SJCRH30 (cell line): ENCODE data around the gene NDUFAB1. TPM values are rescaled to one million over a fixed set of nuclear protein-coding genes. Genes with fewer than 3 reads are reported as not detected.
A peak's percentile ranks its signal among the peaks of the same experiment; 100 is the strongest.
"Not testable (repeated sequence)": the region's sequence is repeated elsewhere in the genome, so short reads cannot be mapped to it uniquely, and the experiment has no call there.

Experiments
- DNase-seq, 2 experiments: peaks; one replicate each; pipeline ENCODE4 v3.0.0-alpha.2; 2015 to 2020
- H3K27ac ChIP-seq: fragments of 250-450 bp; sonication (Bioruptor Pico); 2 replicates; pipeline ENCODE4 v1.5.1; 2020; ENCODE audit warnings: mild to moderate bottlenecking, moderate library complexity
- H3K27me3 ChIP-seq: fragments of 250-450 bp; sonication (Bioruptor Pico); 2 replicates; pipeline ENCODE4 v1.5.1; 2020; ENCODE audit warnings: mild to moderate bottlenecking, moderate library complexity
- H3K36me3 ChIP-seq: fragments of 250-450 bp; sonication (Bioruptor Pico); 2 replicates; pipeline ENCODE4 v1.5.1; 2020; ENCODE audit warnings: mild to moderate bottlenecking, moderate library complexity
- H3K4me1 ChIP-seq: fragments of 250-450 bp; sonication (Bioruptor Pico); 2 replicates; pipeline ENCODE4 v1.5.1; 2020; ENCODE audit warnings: mild to moderate bottlenecking, moderate library complexity
- H3K4me3 ChIP-seq: fragments of 250-450 bp; sonication (Bioruptor Pico); 2 replicates; pipeline ENCODE4 v1.5.1; 2020; ENCODE audit warnings: mild to moderate bottlenecking, moderate library complexity
- H3K9me3 ChIP-seq: fragments of 250-450 bp; sonication (Bioruptor Pico); replicated peaks from 2 replicates; pipeline ENCODE4 v1.5.1; 2020; ENCODE audit warnings: mild to moderate bottlenecking, moderate library complexity
- total RNA-seq: library from RNA; depleted of rRNA; stranded (reverse); fragments of >200 nt; shearing (Covaris generic); gene quantifications from 2 replicates; pipeline ENCODE4 v1.2.3, GENCODE V29; 2014

The NDUFAB1 gene
- total RNA-seq, 1 experiment from 2014 or later = 158 TPM

GRCh38 chr16:23597003-23597756, 1.1 kb upstream of the NDUFAB1 start:
- DNase-seq = peak in 1 of 2 experiments; percentile 16
- Histone ChIP-seq H3K9me3 (no peaks in the 10 kb centered on the region), H3K4me3 (no peak overlapping the region), H3K4me1 (no peaks in the 10 kb centered on the region; the same call in 1 of the 2 replicates), H3K27me3 (no peaks in the 10 kb centered on the region), H3K27ac (no peak overlapping the region), H3K36me3 (peaks cover 17% of the 10 kb centered on the region)

GRCh38 chr16:23595246-23595950, 718 bp downstream of the NDUFAB1 start:
- Histone ChIP-seq H3K4me3 (peak overlapping the region; percentile 89), H3K27me3 (no peaks in the 10 kb centered on the region), H3K9me3 (no peaks in the 10 kb centered on the region), H3K27ac (peak overlapping the region; percentile 61), H3K36me3 (peaks cover 32% of the 10 kb centered on the region), H3K4me1 (no peaks in the 10 kb centered on the region; the same call in 1 of the 2 replicates)
- DNase-seq = peak in 1 of 2 experiments; percentile 8

DNA sequence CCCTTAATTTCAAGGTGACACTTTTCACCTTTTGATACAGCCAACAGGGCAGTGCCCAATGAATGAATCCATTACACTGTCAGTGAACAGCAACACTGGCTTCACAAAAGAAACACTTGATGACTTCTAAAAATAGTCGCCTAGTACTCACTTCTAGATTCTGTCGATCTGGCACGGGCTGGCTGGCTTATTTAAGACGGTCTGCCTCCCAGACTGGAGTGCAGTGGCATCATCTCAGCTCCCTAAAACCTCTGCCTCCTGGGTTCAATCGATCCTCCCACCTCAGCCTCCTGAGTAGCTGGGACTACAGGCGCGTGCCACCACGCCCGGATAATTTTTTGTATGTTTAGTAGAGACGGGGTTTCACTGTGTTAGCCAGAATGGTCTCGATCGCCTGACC, 1.9 kb downstream of the NDUFAB1 start:
- Histone ChIP-seq H3K27ac (no peak overlapping the region), H3K4me3 (no peak overlapping the region), H3K27me3 (no peaks in the 10 kb centered on the region), H3K36me3 (peaks cover 36% of the 10 kb centered on the region), H3K4me1 (no peaks in the 10 kb centered on the region; the same call in 1 of the 2 replicates), H3K9me3 (no peaks in the 10 kb centered on the region)
- DNase-seq = no peak

GRCh38 chr16:23590181-23590580, 5.9 kb downstream of the NDUFAB1 start:
- Histone ChIP-seq H3K9me3 (no peaks in the 10 kb centered on the region), H3K27ac (no peak overlapping the region), H3K4me1 (no peaks in the 10 kb centered on the region; the same call in 1 of the 2 replicates), H3K4me3 (no peak overlapping the region), H3K27me3 (no peaks in the 10 kb centered on the region), H3K36me3 (peaks cover 54% of the 10 kb centered on the region)
- no peak for DNase-seq

DNA sequence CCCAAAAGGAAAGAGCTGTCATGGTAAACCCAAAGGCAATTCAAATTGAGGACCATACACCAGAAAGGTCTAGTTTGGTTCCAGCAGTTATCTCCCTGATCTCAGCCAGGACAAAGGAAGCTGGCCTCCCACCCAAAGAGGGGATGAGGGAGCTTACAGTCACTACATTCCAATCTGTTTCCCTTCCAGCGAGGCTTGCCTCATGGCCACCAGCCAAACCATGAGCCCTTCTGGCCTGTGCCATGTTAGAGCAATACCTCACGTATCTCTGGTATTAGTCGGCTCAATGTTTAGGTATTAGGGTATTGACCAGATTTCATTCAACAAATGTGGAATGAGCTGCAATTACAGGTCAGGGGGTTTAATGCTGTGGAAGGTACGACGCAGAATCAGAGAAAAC, 8.4 kb downstream of the NDUFAB1 start:
- Histone ChIP-seq H3K27ac (no peak overlapping the region), H3K27me3 (no peaks in the 10 kb centered on the region), H3K4me3 (no peak overlapping the region), H3K4me1 (no peaks in the 10 kb centered on the region), H3K9me3 (no peaks in the 10 kb centered on the region), H3K36me3 (peaks cover 51% of the 10 kb centered on the region)
- DNase-seq = no peak

- no peak for DNase-seq
- Histone ChIP-seq H3K4me1 (no peaks in the 10 kb centered on the region), H3K9me3 (no peaks in the 10 kb centered on the region), H3K4me3 (no peak overlapping the region), H3K27ac (no peak overlapping the region), H3K27me3 (no peaks in the 10 kb centered on the region), H3K36me3 (peaks cover 43% of the 10 kb centered on the region)
Measured at GRCh38 chr16:23584186-23585076, 11.7 kb downstream of the NDUFAB1 start.

DNA sequence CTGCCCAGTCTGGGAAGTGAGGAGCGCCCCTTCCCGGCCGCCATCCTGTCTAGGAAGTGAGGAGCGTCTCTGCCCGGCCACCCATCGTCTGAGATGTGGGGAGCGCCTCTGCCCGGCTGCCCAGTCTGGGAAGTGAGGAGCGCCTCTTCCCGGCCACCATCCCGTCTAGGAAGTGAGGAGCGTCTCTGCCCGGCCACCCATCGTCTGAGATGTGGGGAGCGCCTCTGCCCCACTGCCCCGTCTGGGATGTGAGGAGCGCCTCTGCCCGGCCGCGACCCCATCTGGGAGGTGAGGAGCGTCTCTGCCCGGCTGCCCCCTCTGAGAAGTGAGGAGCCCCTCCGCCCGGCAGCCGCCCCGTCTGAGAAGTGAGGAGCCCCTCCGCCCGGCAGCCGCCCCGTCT, 12.8 kb downstream of the NDUFAB1 start:
- H3K36me3 ChIP-seq = peaks cover 42% of the 10 kb centered on the region
- not testable (repeated sequence) for H3K9me3 ChIP-seq, H3K4me1 ChIP-seq, H3K27ac ChIP-seq, DNase-seq, H3K27me3 ChIP-seq, H3K4me3 ChIP-seq

GRCh38 chr16:23581764-23582163, 14.4 kb downstream of the NDUFAB1 start:
- no peak for DNase-seq
- peaks cover 35% of the 10 kb centered on the region for H3K36me3 ChIP-seq

GRCh38 chr16:23580391-23580790, 15.7 kb downstream of the NDUFAB1 start:
- DNase-seq = no peak

More at GRCh38 chr16:23581764-23582163, 14.4 kb downstream of the NDUFAB1 start:
- Histone ChIP-seq H3K4me1 (no peaks in the 10 kb centered on the region), H3K4me3 (no peak overlapping the region), H3K27ac (no peak overlapping the region), H3K27me3 (no peaks in the 10 kb centered on the region), H3K9me3 (no peaks in the 10 kb centered on the region)

DNA sequence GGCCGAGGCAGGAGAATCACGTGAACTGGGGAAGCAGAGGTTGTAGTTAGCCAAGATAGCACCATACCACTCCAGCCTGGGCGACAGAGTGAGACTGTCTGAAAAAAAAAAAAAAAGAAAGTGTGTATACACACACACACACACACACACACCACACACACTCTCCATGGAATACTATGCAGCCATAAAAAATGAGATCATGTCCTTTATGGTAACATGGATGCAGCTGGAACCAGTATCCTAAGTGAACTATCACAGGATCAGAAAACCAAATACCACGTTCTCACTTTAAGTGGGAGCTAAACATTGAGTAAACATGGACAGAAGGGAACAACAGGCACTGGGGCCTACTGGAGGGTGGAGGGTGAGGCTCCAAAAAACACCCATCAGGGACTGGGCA, 16.7 kb downstream of the NDUFAB1 start:
- Histone ChIP-seq H3K27me3 (no peaks in the 10 kb centered on the region), H3K9me3 (no peaks in the 10 kb centered on the region), H3K27ac (no peak overlapping the region), H3K4me3 (no peak overlapping the region), H3K4me1 (no peaks in the 10 kb centered on the region), H3K36me3 (peaks cover 19% of the 10 kb centered on the region)
- no peak for DNase-seq

More at GRCh38 chr16:23580391-23580790, 15.7 kb downstream of the NDUFAB1 start:
- Histone ChIP-seq H3K9me3 (no peaks in the 10 kb centered on the region), H3K4me1 (no peaks in the 10 kb centered on the region), H3K36me3 (peaks cover 29% of the 10 kb centered on the region), H3K4me3 (no peak overlapping the region), H3K27me3 (no peaks in the 10 kb centered on the region), H3K27ac (no peak overlapping the region)

DNA sequence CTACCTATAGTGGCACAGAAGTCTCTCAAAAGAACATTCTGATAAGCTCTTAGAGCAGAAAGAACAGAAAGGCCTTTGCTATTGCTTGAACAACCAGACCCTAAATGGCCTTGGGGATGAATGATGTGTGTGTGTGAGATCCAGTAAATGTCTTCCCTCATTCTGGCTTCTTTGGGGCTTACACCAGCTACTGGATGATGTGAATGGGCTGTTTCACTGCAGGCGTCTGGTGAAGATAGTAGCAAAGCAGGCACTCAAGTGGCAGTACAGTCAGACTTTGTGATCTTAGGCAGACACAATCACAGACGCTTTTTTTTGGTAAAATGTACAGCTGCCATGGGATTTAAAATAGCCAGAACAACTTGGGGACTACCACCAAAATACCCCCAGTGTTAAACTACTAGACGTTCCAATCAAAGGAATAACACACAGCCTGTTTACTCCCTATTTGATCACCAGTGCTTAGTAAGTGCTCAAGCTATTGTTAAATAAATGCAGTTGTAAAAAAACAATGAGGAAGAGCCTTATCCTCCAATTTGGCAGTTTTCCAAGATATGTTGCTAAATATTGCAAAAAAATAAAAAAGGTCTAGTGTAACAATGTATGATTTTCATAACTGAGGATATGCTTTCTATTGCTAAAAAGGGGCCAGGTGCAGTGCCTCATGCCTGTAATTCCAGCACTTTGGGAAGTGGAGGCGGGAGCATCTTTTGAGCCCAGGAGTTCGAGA, 17.9 kb downstream of the NDUFAB1 start:
- Histone ChIP-seq H3K27ac (no peak overlapping the region), H3K36me3 (peaks cover 18% of the 10 kb centered on the region), H3K27me3 (no peaks in the 10 kb centered on the region), H3K4me3 (no peak overlapping the region), H3K9me3 (no peaks in the 10 kb centered on the region), H3K4me1 (no peaks in the 10 kb centered on the region)
- no peak for DNase-seq

GRCh38 chr16:23577493-23577892, 18.6 kb downstream of the NDUFAB1 start:
- Histone ChIP-seq H3K27me3 (no peaks in the 10 kb centered on the region), H3K4me1 (no peaks in the 10 kb centered on the region), H3K4me3 (no peak overlapping the region), H3K36me3 (peaks cover 24% of the 10 kb centered on the region), H3K9me3 (no peaks in the 10 kb centered on the region), H3K27ac (no peak overlapping the region)
- no peak for DNase-seq

- no peak for DNase-seq
- H3K27ac ChIP-seq = no peak overlapping the region
- peaks cover 18% of the 10 kb centered on the region for H3K36me3 ChIP-seq
- no peaks in the 10 kb centered on the region for H3K27me3 ChIP-seq
- H3K4me3 ChIP-seq = no peak overlapping the region
- H3K9me3 ChIP-seq = no peaks in the 10 kb centered on the region
- H3K4me1 ChIP-seq = no peaks in the 10 kb centered on the region
Measured at GRCh38 chr16:23575834-23576233, 20.3 kb downstream of the NDUFAB1 start.

GRCh38 chr16:23573817-23574216, 22.3 kb downstream of the NDUFAB1 start:
- H3K36me3 ChIP-seq = peaks cover 15% of the 10 kb centered on the region
- no peak for DNase-seq
- no peaks in the 10 kb centered on the region for H3K4me1 ChIP-seq
- no peak overlapping the region for H3K4me3 ChIP-seq
- H3K9me3 ChIP-seq = no peaks in the 10 kb centered on the region
- H3K27ac ChIP-seq = no peak overlapping the region
- no peaks in the 10 kb centered on the region for H3K27me3 ChIP-seq
